OCI-LY3 (cell line): ENCODE data around the gene RNF144A.

Source experiments
- CTCF ChIP-seq: fragments of 200-600, 300-600 bp; sonication (generic); IDR thresholded peaks from 2 replicates; pipeline ENCODE4 v1.5.1; 2014; ENCODE audit warnings: antibody characterized with exemption, low read length, low read depth
- EZH2phosphoT487 ChIP-seq: fragments of 200-600 bp; shearing (Covaris generic); IDR thresholded peaks from 2 replicates; pipeline ENCODE4 v1.6.1; 2018; ENCODE audit warnings: antibody characterized with exemption, mixed run types, low read depth

GRCh38 chr2:7093376-7093775 is 176.2 kb downstream of the RNF144A start:
- TF ChIP-seq CTCF = no peak
- no peak for TF ChIP-seq EZH2phosphoT487
